K562 (cell line): ENCODE measurements around the gene CHDH.

ENCODE experiments used
- CHD2 ChIP-seq: IDR thresholded peaks from 2 replicates; pipeline ENCODE4 v1.6.1; 2011; ENCODE audit warnings: low read depth, low read length
- HMG20A ChIP-seq: fragments of 450-650 bp; formaldehyde crosslinking; conservative IDR thresholded peaks from 2 replicates; pipeline ENCODE4 v1.4.0; 2020; ENCODE audit warnings: mild to moderate bottlenecking, mixed read lengths
- PCBP1 ChIP-seq: fragments of 200-400 bp; formaldehyde crosslinking; IDR thresholded peaks from 2 replicates; pipeline ENCODE4 v1.6.1; 2018; ENCODE audit warnings: mild to moderate bottlenecking, low read depth, low read length; ENCODE audit not compliant: poor library complexity, severe bottlenecking

- TF ChIP-seq HMG20A (CRISPR knock-in tag) (no peak), CHD2 (no peak), PCBP1 (no peak)
These were observed 69.6 kb downstream of the CHDH start for GRCh38 chr3:53776494-53777101.
